Psoas muscle (tissue), 8 donors: ENCODE results near the gene GPR15. TPM values are rescaled to one million over a fixed set of nuclear protein-coding genes. Genes with fewer than 3 reads are reported as not detected.

Experiments
- ATAC-seq, 4 donors: fragments of 200-7000 bp; cut with Tn5 transposase; one replicate each; pipeline ENCODE4 v1.9.1; 2020; ENCODE audit warnings: moderate library complexity in 3 of 4, mild to moderate bottlenecking in 2 of 4
- DNase-seq, 2 donors: peaks; one replicate each; pipeline ENCODE4 v3.0.0-alpha.2; 2020
- H3K27ac ChIP-seq: fragments of 200-600 bp; one replicate; pipeline ENCODE4 v1.8.0; 2022
- H3K27me3 ChIP-seq, 3 donors: fragments of 200-600 bp in 1 of 3; one replicate each; pipeline versions ENCODE4 v1.6.1 to v1.8.0; 2013 to 2022; ENCODE audit warnings: low read length in 2 of 3, mild to moderate bottlenecking in 2 of 3, moderate library complexity in 1 of 3; ENCODE audit not compliant: insufficient read depth in 3 of 3
- H3K36me3 ChIP-seq, 2 donors: fragments of 200-600 bp in 1 of 2; one replicate each; pipeline versions ENCODE4 v1.6.1 to v1.8.0; 2013 to 2022; ENCODE audit warnings: low read depth in 1 of 2, mild to moderate bottlenecking in 1 of 2, moderate library complexity in 1 of 2; ENCODE audit not compliant: insufficient read depth in 1 of 2
- H3K4me1 ChIP-seq: fragments of 200-600 bp; one replicate; pipeline ENCODE4 v1.8.0; 2022
- H3K4me3 ChIP-seq: fragments of 200-600 bp; one replicate; pipeline ENCODE4 v1.8.0; 2022; ENCODE audit warnings: mild to moderate bottlenecking
- H3K9me3 ChIP-seq: fragments of 200-600 bp; one replicate; pipeline ENCODE4 v1.8.0; 2022
- CTCF ChIP-seq: fragments of 200-600 bp; IDR thresholded peaks from one replicate; pipeline ENCODE4 v1.8.0; 2022; ENCODE audit warnings: antibody characterized with exemption
- WGBS, 3 donors: extraction: QIAGEN DNeasy Blood & Tissue Kit; methylation state at CpG; one replicate each; pipeline versions ENCODE4 v1.1.6 to v1.1.7; 2013; 5-methylcytosine and 5-hydroxymethylcytosine counted together
- intact Hi-C, 2 donors: fragments of 100-400 bp; cut with DNase I; formaldehyde crosslinking; loops; one replicate each; pipeline versions ENCODE4 v1.11.0 to v1.14.2; 2022
- polyA plus RNA-seq, 3 donors: library from polyadenylated mRNA; stranded (reverse); fragments of 200-250 nt; gene quantifications; one replicate each; pipeline ENCODE4 v1.2.3, GENCODE V29; 2013
- total RNA-seq, 4 donors: library from RNA; stranded (reverse); fragmentation: NEBNext Ultra II Directional in 2 of 4; extraction: Animal tissue kit (Norgen Biotek cat#: 25700) in 2 of 4; gene quantifications; one replicate each; pipeline versions ENCODE4 v1.2.1 to v1.2.4, GENCODE V29; 2021 to 2023
- donor health status: healthy with polysubstance abuse.
- donor health status: DM: no; HTN: no; CAD: no; lungs with moderate emphysema.
- donor health status: Bipolar disorder and iron deficiency.
- donor health status: healthy.
- donor health status: DM: yes; HTN: yes; CAD: no.
- donor health status: DM: no; HTN: no; CAD: no.
- donor health status: DM: no; HTN: no; CAD: no.
- donor health status: DM: yes; HTN: yes; CAD: no.

GPR15 gene
- total and polyA plus RNA-seq, 7 donors: not detected

DNA sequence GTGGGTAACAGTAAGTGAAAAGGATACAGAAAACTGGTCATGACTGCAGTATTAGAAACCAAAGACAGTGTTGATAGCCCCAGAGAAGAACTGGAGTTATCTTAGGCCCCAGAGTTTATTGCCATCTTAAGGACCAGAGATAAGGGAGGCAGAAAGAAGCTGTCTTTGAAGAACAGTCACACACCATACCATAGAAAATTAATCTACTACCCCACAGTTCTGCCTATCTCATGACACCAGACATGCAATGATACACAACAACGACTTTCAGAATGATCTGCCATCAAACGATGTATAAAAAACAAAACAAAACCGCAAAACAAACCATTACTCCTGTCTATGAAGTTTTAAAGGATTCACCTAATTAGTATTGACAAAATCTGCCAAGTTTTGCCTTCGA lies 52.0 kb downstream of the GPR15 start:
- no peak overlapping the region for H3K4me3 ChIP-seq
- ATAC-seq (no peak), DNase-seq (no peak)
- H3K27ac ChIP-seq: no peak overlapping the region
- H3K9me3 ChIP-seq: no peaks in the 10 kb centered on the region
- H3K36me3 ChIP-seq: peaks cover 0 to 73% of the 10 kb centered on the region in 2 donors
- WGBS, 3 donors: 74 to 92% (median 91%) methylated on average over 4 of the region's 4 CpGs
- intact Hi-C loops: no loop called here
- TF ChIP-seq CTCF: no peak
- no peaks in the 10 kb centered on the region for H3K27me3 ChIP-seq
- no peaks in the 10 kb centered on the region for H3K4me1 ChIP-seq

Other genes with a start within 250 kb of the GPR15 start
- not detected for gene OR5H2, start 249.5 kb upstream of the GPR15 start, total RNA-seq
- not detected for gene OR5H2, start 249.5 kb upstream of the GPR15 start, polyA plus RNA-seq
- not detected for gene OR5K4, start 178.1 kb upstream of the GPR15 start, total RNA-seq
- gene OR5K4, start 178.1 kb upstream of the GPR15 start, polyA plus RNA-seq: not detected
- gene OR5K3, start 141.3 kb upstream of the GPR15 start, total RNA-seq: not detected
- gene OR5K3, start 141.3 kb upstream of the GPR15 start, polyA plus RNA-seq: not detected
- not detected for gene OR5K1, start 68.8 kb upstream of the GPR15 start, total RNA-seq
- not detected for gene OR5K1, start 68.8 kb upstream of the GPR15 start, polyA plus RNA-seq
- not detected for gene OR5K2, start 34.3 kb upstream of the GPR15 start, total RNA-seq
- not detected for gene OR5K2, start 34.3 kb upstream of the GPR15 start, polyA plus RNA-seq
- gene CLDND1, start 9.1 kb upstream of the GPR15 start, total RNA-seq: 10 to 100 TPM; 48.1 to 71.1 (median 57.1) TPM
- 10 to 100 TPM; 50.8 to 78.9 (median 77.5) TPM for gene CLDND1, start 9.1 kb upstream of the GPR15 start, polyA plus RNA-seq
- gene CPOX, start 61.6 kb downstream of the GPR15 start, total RNA-seq: 1 to 10 TPM; 6.1 to 9.4 (median 7.0) TPM
- gene CPOX, start 61.6 kb downstream of the GPR15 start, polyA plus RNA-seq: 10 to 100 TPM in 1 of 3 donors, 1 to 10 TPM in 2; 5.8 to 16.4 (median 7.4) TPM
- 10 to 100 TPM in 1 of 4 donors, 1 to 10 TPM in 3; 8.7 to 22.9 (median 9.6) TPM for gene ST3GAL6, start 231.4 kb downstream of the GPR15 start, total RNA-seq
- 10 to 100 TPM in 1 of 3 donors, 1 to 10 TPM in 2; 7.6 to 14.9 (median 8.9) TPM for gene ST3GAL6, start 231.4 kb downstream of the GPR15 start, polyA plus RNA-seq